Umbilical cord (tissue), 2 donors: ENCODE measurements around the gene TET3. TPM values are rescaled to one million over a fixed set of nuclear protein-coding genes. Genes with fewer than 3 reads are reported as not detected.

Experiments used
- DNase-seq: peaks from one replicate; pipeline ENCODE4 v3.0.0-alpha.2; 2015; ENCODE audit warnings: low spot score
- total RNA-seq: library from RNA; depleted of rRNA; stranded (reverse); fragments of >200 nt; gene quantifications from one replicate; pipeline ENCODE4 v1.2.3, GENCODE V29; 2014; ENCODE audit warnings: low replicate concordance; ENCODE audit not compliant: insufficient read depth

TET3 gene
- total RNA-seq, 1 donor from 2014 or later: 5.1 TPM

DNA sequence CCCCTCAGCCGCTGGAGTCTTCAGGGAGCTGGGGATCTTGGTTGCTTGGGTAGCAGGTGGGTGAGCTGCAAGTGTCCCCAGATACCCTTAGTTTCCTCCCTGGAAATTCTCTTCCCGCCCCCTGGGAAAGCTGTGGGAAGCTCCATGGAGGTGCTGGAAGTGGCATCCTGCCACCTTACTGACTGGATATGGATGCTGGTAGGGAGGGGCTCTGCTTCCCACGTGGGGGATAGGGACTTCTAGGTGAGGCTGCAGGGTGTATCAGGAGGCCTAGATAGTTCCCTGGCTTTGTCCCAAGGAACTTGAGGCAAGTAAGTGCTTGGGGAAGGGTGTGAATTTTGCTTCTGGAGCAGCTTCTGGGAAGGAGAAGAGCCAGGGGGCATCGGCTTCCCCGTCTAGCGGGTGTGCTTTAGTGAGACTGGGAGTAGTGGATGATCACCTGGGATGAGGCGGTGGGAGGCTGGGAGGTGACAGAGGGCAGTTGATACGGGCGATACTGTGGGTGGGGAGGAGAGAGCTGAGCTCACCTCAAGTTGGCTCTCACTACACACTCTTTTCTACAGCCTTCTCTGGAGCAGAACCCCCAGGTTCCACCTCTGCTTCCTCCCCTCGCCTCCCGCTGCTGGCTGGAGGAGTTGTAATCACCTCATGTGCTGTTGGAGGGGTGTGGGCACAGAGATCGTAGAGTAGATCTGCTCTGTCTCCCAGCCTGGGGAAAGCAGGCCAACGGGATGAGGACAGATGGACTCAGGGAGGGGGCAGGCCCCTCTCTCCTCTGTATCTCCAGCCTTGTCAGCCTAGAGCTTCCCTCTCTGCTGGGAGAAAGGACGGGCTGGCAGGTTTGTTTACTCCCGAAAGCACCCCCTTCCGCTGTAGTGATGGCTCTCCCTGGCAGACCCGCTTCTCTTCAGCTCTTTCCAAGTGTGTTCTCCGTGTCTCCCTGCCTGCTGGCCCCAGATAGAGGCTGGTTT is 19.8 kb downstream of the TET3 start:
- peak; percentile 24 for DNase-seq

DNA sequence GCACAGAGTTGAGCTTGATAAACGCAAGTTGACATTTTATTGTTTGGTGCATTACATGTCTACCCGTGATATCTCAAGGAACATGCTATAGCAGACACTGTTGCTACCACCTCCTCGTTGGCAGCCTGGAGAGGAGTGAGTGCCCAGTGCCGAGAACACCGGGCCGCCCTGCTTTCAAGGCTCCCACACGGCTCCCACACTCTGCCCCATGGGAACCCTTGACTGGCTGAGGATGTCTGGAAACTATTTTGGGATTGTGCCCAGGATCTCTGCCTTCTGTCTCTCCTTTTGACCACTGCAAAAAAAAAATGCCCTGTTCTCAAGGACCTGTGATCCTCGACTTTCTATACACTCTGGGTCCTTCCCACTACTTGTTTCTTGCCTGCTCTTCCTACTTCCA is 21.1 kb downstream of the TET3 start:
- peak; percentile 26 for DNase-seq

DNA sequence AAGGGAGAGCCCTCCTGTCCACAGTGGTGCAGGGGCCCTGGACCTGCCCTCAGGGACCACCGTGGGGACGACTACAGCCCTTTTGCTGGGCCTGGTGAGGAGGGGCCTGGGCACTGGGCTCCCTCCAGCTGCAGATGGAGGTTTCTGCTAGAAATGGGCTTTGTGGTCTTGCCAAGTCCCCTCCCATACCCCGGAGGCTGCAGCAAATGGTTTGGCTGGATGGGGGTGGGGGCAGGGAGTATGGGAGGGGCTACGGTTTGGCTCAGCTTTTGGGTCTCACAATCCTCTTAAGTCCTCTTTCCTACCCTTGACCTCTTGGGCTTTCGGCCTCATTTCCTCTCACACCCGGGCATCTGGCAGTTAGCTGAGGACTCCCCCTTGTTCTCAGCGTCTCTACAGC is 21.7 kb downstream of the TET3 start:
- DNase-seq: peak; percentile 69

DNA sequence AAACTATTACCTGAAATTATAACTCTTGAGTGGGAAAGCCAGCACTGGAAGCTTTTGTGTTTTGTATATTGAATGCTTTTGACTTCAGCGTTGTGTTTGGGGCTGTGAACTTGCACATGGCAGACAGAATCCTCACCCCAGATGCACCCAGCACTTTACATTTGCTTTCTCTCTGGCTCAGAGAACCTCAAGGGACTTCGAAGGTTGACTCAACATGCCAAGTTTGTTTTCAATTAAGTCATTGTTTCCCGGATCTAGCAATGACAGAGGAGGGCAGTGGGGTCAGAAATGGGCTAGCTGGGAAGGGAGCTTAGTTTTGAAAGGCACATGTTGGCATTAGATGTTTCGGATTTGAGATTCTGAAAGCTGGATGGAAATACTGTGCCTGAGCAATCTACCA is 22.4 kb downstream of the TET3 start:
- no peak for DNase-seq

DNA sequence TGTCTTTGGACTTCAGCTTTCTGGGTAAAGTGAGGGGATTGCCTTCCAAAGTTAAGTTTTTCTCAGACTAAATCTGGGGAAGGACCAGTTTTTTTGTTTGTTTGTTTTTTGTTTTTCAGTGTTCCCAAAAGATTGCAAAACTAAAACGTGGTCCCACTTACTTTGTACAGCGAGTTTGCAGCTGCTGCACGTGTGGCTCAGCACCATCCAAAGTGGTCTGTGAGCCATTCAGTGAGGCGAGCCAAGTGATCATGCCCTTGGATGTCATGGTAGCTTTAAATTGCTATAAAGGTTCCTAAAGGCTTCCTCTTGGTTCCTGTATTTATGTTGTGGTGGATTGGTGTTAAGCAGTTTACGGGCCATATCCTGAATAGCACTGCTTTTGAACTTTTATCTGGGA is 23.0 kb downstream of the TET3 start:
- no peak for DNase-seq

DNA sequence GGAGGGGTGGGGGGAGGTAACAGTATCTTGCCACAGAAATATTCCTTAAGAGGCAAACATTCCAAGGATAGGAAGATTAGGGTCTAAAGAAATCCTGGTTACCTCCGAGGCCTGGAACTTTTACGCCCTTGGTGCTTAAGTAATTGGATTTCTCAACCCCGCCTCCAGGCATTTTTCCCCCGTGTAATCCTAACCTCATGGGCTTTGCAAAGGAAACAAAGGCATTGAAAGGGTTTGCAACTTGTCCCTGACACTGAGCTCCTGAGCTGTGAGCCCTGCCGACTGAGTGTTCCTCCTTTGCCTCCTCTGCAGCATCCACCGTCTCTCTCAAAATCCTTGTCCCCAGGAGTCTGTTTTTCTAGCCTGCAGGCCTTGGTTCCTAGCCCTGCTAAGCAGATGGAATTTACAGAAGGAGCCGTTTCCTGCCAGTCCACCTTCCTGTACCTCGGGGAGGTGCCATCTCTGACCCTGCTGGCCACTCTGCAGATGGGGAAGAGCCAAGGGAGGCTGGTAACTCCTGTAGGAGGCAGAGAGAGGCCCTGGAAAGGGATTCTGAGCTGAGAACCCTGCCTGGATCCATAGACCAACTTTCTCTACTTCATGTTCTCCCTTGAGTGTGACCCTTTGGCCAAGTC is 24.2 kb downstream of the TET3 start:
- DNase-seq: no peak

DNA sequence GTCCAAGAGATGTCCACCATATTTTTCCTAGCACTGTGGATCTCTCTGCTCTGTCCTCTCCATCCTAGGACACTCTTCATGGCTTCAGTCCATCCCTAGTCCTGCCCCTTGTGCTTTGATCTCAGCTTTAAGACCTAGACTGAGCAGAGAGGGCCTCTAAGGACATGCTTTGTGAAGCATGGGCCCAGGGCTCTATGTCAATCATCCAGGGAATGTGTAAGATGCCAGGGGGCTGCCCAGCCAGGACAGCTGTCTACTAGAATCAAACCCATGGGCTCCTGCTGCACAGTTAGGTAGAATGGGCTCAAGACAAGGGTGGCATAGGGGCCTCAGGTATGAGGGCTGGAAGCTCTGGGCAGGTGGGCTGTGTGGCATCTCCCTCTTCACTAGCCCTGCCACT is 24.9 kb downstream of the TET3 start:
- no peak for DNase-seq

DNA sequence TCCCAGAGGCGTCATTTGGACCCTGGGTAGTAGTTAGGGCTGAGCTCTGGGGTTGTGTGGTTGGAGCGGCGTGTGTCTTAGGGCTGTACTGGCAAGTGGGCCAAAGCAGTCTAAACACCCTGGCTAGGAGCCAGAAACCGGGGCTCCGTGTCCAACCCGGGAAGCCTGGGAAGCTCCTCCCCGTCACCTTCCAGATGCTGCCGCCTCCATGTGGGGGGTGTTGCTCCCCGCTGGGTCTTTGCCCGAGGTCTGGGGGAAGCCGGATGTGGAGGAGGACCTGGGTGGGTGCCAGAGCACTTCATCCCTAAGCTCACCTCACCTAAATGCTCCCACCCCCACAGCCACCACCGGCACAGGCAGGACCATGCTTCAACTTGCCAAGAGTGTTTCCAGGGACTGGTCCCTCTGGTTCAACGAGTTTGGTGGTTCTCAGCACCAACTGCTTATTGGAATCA is 25.4 kb downstream of the TET3 start:
- peak; percentile 86 for DNase-seq

DNA sequence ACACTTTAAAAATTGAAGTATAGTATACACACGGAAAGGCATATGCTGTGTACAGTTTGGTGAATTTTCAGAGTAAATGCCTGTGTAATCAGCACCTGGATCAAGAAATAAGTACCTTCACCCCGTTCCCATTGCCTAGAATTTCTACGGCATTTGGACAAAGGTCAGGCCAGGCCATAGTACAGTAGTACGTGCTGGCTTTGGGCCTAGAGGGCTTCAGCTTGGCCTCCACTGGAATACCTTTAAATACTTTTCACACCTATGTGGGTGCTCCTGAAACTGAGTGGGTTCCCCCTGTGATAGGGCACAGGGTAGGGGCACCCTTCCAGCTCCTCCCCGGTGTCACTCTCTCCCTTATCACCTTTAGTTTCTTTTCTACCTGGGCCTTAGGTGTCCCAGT is 26.5 kb downstream of the TET3 start:
- DNase-seq: no peak

DNA sequence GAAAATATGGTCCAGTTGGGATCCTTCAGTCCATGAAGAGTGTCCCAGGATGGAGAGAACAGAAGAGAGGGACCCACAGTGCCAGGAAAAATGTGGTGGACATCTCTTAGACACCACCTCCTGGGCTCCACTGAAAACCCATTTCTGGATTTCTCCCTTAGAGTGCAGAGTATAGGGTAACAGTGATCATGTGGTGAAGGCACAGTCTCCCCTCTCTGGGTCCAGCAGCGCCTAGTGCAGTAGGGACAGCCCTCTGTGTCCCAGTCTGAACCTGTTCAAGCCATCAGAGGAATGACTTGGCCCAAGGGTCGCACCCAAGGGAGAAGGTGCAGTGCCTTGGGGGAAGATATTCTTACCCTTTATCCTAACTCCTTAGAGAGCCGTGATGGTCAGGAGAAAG is 30.1 kb downstream of the TET3 start:
- DNase-seq: no peak

DNA sequence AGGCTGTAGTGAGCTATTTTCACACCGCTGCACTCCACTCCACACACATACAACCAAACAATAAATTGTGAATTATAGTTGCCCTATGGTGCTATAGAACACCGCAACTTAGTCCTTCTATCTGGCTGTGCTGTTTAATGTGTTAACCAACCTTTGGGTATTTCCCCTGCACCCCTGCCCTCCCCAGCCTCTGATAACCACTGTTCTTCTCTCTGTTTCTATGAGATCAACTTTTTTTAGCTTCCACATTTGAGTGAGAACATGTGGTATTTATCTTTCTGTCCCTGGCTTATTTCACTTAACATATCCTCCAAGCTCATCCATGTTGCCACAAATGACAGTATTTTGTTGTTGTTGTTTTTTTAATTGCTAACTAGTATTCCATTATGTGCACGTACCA is 32.5 kb downstream of the TET3 start:
- DNase-seq: no peak

DNA sequence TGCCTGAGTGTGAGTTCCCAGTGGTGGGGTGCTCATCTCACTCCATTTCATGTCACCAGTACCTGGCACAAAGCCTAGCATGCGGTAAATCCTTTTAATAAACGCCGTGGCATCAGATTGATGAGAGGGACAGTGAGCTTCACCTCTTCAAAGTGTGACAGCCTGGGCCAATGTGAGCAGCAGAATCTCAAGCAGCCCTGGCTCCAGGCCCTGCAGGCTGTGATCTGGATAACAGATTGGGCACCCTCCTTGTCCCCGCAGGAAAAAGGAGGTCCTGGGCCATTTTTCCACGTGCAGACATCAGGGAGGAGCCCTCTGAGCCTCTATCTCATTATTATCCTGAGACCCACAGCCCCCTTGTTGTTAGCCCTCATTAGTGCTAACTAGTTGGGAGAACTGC is 34.8 kb downstream of the TET3 start:
- DNase-seq: no peak

DNA sequence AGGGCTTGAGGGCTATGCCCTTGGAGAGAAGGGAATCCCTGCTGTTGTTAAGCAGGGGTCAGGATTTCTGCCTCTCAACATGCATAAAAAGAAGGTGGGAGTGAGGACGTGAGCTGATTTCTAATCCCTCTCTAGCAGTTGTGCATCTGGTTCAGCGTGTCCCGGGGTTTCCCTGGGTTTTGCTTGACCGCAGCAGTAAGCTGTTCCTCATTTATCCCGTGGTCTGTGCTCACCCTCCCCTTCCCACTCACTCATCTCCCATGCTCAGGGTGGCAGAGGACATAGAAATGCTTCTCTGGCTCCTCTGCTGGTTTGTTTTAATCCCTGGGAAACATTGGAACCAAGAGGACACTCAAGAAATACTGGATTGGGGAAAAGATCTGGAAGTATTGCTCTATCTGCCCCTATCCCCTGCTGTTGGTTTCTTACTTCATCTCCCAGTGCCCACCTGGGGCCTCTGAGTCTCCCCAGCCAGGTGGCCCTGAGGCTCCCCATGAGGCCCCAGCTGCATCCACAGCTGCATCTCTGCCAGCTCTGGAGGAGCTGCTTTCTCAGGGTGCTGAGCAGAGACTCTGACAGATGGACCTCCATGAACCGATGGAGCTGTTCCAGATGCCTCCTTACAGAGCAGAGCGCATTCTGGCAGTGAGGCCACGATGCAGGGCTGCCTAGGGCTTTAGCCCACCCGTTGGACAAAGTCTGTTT is 36.1 kb downstream of the TET3 start:
- DNase-seq: no peak

DNA sequence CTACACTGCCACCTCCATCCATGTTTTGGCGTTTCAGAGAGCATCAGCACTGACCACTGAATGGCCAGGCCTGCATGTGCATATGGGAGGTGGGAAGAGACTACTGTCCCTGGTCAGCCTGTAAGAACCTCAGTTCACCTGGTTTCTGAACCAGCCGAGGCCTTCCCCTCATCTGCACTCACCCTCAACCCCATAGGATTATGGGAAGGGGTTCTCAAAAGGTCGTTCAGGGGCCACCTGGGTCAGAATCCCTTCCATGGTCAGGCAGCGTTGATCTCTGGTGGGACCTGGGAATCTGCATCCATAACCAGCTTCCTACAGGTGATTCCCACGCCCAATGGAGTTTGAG is 36.7 kb downstream of the TET3 start:
- DNase-seq: no peak

DNA sequence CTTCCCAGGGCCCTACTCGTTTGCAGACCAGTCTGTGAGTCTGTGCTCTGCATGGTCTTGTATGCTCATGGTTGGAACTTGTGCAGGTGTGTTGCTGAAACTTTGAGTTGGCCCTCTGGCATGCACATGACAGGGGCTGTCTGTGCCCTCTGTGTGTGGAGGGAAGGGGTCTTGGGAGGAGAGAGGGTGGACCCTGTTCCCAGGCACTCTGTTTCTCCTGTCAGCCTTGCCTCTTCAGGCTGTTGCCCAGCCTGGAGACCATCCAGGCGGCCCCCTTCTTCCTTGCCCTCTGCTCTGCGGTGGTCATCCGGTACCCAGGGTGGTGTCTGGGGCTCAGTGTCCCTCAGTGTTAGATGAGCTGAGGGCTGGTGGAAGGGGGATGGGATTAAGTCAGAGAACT is 39.5 kb downstream of the TET3 start:
- DNase-seq: no peak

DNA sequence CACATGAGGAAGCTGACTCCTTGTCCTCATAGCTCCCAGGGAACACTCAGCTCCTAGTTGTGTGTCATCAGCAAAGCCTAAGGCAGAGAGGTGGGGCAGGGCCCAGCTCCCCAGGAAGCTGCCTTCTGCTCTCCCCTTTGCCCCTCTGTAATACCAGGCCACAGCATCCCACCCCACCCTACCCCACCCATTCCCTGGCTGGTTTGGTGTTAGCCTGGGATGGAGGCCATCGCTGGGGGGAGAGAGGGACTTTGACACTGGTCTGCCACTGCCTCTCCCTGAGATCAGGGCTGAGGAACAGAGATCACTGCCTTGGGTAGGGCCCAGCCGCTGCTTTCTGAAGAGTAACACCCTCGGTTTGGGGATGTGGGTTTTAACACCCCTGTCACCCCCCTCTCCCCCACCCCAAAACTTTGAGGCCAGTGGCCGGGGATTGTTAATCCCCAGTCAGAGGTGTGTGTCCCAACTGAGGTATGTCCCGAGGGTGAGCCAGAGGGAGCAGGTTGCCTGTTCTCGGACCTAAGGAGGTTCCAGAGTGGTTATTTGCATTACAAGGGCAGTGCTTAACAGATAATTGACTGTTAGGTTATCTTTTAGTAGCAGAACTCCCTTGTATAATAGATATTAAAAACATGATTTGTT is 41.4 kb downstream of the TET3 start:
- DNase-seq: no peak

DNA sequence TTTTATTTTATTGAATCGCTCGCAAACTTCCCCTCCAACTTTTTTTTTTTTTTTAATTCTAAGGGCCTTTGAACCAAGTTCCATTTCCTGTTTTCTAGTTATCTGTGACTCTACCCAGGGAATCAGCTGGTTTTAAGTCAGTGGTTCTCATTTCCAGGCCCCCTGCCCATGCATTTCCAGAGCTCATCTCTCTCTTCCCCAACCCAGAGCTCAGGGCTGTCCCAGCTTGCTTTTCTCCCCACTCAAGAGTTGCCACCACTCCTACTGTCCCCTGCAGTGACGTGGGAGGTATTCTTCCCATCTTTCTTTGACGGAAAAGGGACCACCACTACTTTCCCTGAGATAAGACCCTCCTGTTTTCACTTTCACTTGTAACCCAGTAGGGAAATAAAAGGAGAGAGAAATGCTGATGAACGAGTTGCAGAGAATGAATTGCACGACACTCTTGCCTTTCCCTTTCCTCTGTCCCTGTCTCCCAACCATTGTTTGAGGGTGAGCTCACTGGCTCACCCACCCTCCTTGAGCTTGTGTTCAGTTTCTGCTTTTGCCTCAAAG is 42.1 kb downstream of the TET3 start:
- no peak for DNase-seq

DNA sequence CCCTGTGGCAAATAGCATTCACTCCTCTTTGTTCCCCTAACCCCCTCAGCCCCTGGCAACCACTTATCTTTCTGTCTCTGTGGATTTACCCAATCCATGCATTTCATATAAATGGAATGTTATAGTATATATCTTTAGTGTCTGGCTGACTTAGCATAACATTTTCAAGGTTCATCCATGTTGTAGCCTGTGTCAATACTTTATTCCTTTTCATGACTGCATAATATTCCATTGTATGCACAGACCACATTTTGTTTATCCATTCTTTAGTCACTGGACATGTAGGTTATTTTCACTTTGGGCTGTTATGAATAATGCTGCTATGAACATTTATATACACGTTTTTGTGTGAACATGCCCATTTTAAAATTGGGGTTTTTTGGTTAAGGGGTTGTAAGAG is 42.8 kb downstream of the TET3 start:
- DNase-seq: no peak

DNA sequence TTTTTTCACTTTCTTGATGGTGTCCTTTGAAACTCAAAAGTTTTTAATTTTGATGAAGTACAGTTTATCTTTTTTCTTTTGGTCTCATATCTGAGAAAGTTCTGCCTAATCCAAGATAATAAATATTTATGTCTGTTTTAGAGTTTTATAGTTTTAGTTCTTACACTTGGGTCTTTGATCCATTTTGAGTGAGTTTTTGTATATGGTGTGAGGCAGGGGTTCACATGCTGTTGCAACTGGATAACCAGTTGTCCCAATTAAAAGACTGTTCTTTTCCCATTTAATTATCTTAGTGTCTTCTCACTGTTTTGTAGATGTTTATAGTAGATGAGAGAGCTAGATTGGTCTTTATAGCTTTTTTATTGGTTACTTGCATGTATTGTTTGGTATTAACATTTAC is 43.6 kb downstream of the TET3 start:
- DNase-seq: no peak

DNA sequence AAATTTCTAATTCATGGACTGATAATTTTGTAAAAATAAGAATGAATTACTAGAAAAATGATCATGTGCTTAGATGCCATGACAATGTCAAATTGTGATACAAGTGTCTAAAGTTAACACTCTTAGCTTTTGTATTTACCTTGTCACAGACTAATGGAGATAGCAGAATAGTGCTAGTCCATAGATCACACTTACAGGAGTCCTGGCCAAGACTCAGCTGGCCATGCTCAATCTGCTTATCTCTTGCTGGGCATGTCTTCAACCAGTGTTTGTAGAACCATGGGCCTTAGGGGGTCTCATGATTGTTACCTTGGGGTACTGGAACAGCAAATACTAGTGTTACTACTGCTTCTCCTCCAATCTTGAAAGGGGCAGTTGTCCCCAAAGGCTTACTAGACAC is 44.0 kb downstream of the TET3 start:
- no peak for DNase-seq

DNA sequence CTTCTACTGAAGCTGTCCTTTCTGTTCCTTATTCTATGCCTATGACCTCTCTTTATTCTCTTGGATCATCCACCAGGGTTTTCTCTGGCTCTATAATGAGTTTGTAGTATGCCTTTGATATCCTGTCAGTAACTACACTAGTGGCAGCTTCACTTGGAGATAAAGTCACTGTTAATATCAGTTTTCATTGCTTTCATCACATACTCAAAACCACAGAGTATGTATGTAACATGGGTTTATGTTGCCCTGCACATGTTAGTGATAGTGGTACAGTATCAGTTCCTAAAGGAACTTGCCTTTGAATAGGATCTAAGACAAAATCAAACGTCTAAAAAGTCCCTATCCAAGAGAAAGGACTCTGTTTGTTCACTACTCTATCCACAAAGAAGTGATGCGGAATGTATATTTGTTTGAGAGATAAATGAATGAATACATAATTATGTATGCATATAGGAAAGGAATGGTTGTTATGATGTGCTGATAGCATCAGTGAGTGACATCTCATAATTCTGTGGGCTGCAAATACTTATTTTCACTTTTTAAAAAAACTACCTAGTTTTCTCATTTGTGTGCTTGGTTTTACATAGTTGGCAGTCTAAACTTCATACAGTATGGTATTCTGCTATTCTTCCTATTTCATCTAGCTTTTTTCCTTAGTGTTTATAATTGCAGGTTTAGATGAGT is 45.1 kb downstream of the TET3 start:
- no peak for DNase-seq
